Immature natural killer cell (primary cell): ENCODE data around the gene CCDC183. TPM values are rescaled to one million over a fixed set of nuclear protein-coding genes. Genes with fewer than 3 reads are reported as not detected.

Experiments
- DNase-seq, 3 donors: peaks; one replicate each; pipeline ENCODE4 v3.0.0; 2022; ENCODE audit warnings: mixed read lengths in 1 of 3
- H3K27ac Mint-ChIP-seq, 6 donors: one replicate each; pipeline ENCODE4 v1.8.0; 2020; ENCODE audit warnings: mixed read lengths in 6 of 6, mild to moderate bottlenecking in 5 of 6, inconsistent platforms in 4 of 6, moderate library complexity in 3 of 6
- H3K27me3 Mint-ChIP-seq, 3 donors: one replicate each; pipeline ENCODE4 v1.8.0; 2020 to 2021; ENCODE audit warnings: low read depth in 3 of 3, mild to moderate bottlenecking in 3 of 3, mixed read lengths in 3 of 3, moderate library complexity in 3 of 3, inconsistent platforms in 1 of 3
- H3K36me3 Mint-ChIP-seq, 3 donors: one replicate each; pipeline ENCODE4 v1.8.0; 2020; ENCODE audit warnings: mixed read lengths in 3 of 3, inconsistent platforms in 2 of 3, mild to moderate bottlenecking in 2 of 3
- H3K4me1 Mint-ChIP-seq, 2 donors: one replicate each; pipeline ENCODE4 v1.8.0; 2020; ENCODE audit warnings: inconsistent platforms in 2 of 2, mild to moderate bottlenecking in 2 of 2, mixed read lengths in 2 of 2, moderate library complexity in 1 of 2
- H3K4me3 Mint-ChIP-seq, 5 donors: one replicate each; pipeline ENCODE4 v1.8.0; 2020; ENCODE audit warnings: mild to moderate bottlenecking in 5 of 5, mixed read lengths in 5 of 5, inconsistent platforms in 3 of 5, moderate library complexity in 3 of 5
- H3K9me3 Mint-ChIP-seq, 6 donors: one replicate each; pipeline ENCODE4 v1.8.0; 2020; ENCODE audit warnings: mild to moderate bottlenecking in 6 of 6, mixed read lengths in 6 of 6, inconsistent platforms in 4 of 6, moderate library complexity in 3 of 6
- polyA plus RNA-seq, 3 donors: library from polyadenylated mRNA; unstranded; fragments of 300-500 nt; fragmentation: Illumina TruSeq; gene quantifications; one replicate each; pipeline ENCODE4 v1.2.3, GENCODE V29; 2021

The CCDC183 gene
- polyA plus RNA-seq, 3 donors from 2014 or later, result 0.37 to 0.46 (median 0.40) TPM

- Mint-ChIP-seq H3K4me1 (peaks cover 7 to 15% of the 10 kb centered on the region in 2 donors), H3K4me3 (peak within 1 kb of the TSS; percentile 87 to 93 (median 89)), H3K36me3 (peaks cover 0 to 3% (median 0%) of the 10 kb centered on the region in 3 donors), H3K9me3 (no peaks in the 10 kb centered on the region), H3K27me3 (peaks cover 23 to 39% (median 31%) of the 10 kb centered on the region in 3 donors), H3K27ac (peak within 1 kb of the TSS; percentile 55 to 92 (median 90))
- DNase-seq, result peak; percentile 98
These were observed 53.2 kb downstream of the CCDC183 start, which contains the start of gene PHPT1 for GRCh38 chr9:136849038-136849959. PHPT1 (plus strand) TSS chr9:136849409; CDS start chr9:136849431, 22 bp downstream.

GRCh38 chr9:136849960-136850865 lies 54.1 kb downstream of the CCDC183 start:
- DNase-seq, result no peak
- Mint-ChIP-seq H3K27me3 (peaks cover 21 to 36% (median 28%) of the 10 kb centered on the region in 3 donors), H3K27ac (peak overlapping the region in 5 of 6 donors; percentile 40 to 92 (median 75)), H3K36me3 (peaks cover 0 to 3% (median 0%) of the 10 kb centered on the region in 3 donors), H3K4me3 (peak overlapping the region; percentile 73 to 93 (median 87)), H3K4me1 (peaks cover 7 to 13% of the 10 kb centered on the region in 2 donors), H3K9me3 (no peaks in the 10 kb centered on the region)

- Mint-ChIP-seq H3K27ac (peak overlapping the region in 1 of 6 donors; percentile 60), H3K4me3 (no peak overlapping the region), H3K9me3 (no peaks in the 10 kb centered on the region), H3K4me1 (peaks cover 7 to 12% of the 10 kb centered on the region in 2 donors), H3K27me3 (peaks cover 18 to 31% (median 23%) of the 10 kb centered on the region in 3 donors), H3K36me3 (peaks cover 0 to 3% (median 0%) of the 10 kb centered on the region in 3 donors)
- no peak for DNase-seq
These were observed 55.0 kb downstream of the CCDC183 start for GRCh38 chr9:136850866-136851775.

GRCh38 chr9:136851941-136852663 lies 56.0 kb downstream of the CCDC183 start, which contains the start of gene MAMDC4:
MAMDC4 (plus strand) TSS chr9:136852346; CDS start chr9:136852417, 71 bp downstream.
- peaks cover 13 to 24% (median 21%) of the 10 kb centered on the region in 3 donors for H3K27me3 Mint-ChIP-seq
- peak within 1 kb of the TSS in 1 of 6 donors; percentile 60 for H3K27ac Mint-ChIP-seq
- no peaks in the 10 kb centered on the region for H3K9me3 Mint-ChIP-seq
- DNase-seq, result no peak
- H3K4me3 Mint-ChIP-seq, result no peak within 1 kb of the TSS
- H3K4me1 Mint-ChIP-seq, result peaks cover 7 to 12% of the 10 kb centered on the region in 2 donors
- peaks cover 0 to 3% (median 0%) of the 10 kb centered on the region in 3 donors for H3K36me3 Mint-ChIP-seq

- Mint-ChIP-seq H3K4me1 (peaks cover 2 to 7% of the 10 kb centered on the region in 2 donors), H3K27ac (no peak overlapping the region), H3K9me3 (no peaks in the 10 kb centered on the region), H3K27me3 (peaks cover 8 to 18% (median 16%) of the 10 kb centered on the region in 3 donors), H3K36me3 (no peaks in the 10 kb centered on the region), H3K4me3 (no peak overlapping the region)
- no peak for DNase-seq
These were observed 56.8 kb downstream of the CCDC183 start for GRCh38 chr9:136852664-136853595.

DNA sequence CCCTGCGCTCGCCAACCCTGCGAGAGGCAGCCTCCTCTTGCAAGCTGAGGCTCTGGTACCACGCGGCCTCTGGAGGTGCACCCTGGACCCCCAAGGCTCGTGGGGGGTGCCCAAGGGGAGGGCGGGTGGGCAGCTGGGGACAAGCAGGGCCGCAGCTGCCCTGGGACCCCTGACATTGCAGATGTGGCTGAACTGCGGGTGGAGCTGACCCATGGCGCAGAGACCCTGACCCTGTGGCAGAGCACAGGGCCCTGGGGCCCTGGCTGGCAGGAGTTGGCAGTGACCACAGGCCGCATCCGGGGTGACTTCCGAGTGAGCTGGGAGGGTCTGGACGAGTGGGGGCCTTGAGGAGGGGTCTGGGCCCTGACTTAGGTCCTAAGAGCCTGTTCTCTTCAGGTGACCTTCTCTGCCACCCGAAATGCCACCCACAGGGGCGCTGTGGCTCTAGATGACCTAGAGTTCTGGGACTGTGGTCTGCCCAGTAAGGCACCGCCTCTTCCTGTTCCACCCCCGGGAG lies 57.5 kb downstream of the CCDC183 start:
- Mint-ChIP-seq H3K4me1 (peaks cover 0 to 6% of the 10 kb centered on the region in 2 donors), H3K4me3 (no peak overlapping the region), H3K36me3 (no peaks in the 10 kb centered on the region), H3K27me3 (peaks cover 6 to 13% (median 13%) of the 10 kb centered on the region in 3 donors), H3K27ac (no peak overlapping the region), H3K9me3 (no peaks in the 10 kb centered on the region)
- DNase-seq, result no peak

- Mint-ChIP-seq H3K27me3 (peaks cover 2 to 9% (median 8%) of the 10 kb centered on the region in 3 donors), H3K4me1 (peaks cover 0 to 4% of the 10 kb centered on the region in 2 donors), H3K36me3 (no peaks in the 10 kb centered on the region), H3K9me3 (no peaks in the 10 kb centered on the region), H3K4me3 (no peak overlapping the region), H3K27ac (no peak overlapping the region)
- DNase-seq, result no peak
These were observed 58.1 kb downstream of the CCDC183 start for GRCh38 chr9:136854113-136854841.

DNA sequence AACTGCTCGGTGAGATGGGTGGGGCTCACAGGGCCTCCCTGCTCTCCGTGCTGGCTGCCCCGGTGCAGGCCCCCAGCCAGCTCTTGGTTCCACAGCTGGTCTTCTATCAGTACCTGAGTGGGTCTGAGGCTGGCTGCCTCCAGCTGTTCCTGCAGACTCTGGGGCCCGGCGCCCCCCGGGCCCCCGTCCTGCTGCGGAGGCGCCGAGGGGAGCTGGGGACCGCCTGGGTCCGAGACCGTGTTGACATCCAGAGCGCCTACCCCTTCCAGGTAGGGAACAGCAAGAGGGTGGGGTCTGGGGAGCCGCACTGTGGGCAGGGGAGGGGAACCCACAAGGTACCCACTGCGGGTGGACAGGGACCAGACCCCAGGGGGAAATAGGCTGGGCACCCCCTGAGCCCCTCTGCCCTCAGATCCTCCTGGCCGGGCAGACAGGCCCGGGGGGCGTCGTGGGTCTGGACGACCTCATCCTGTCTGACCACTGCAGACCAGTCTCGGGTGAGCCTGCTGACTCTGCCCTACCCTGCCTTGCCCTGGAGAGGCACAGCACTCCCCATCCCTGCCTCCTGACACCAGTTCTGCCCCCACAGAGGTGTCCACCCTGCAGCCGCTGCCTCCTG lies 58.8 kb downstream of the CCDC183 start:
- Mint-ChIP-seq H3K27ac (no peak overlapping the region), H3K27me3 (peaks cover 0 to 7% (median 7%) of the 10 kb centered on the region in 3 donors), H3K36me3 (no peaks in the 10 kb centered on the region), H3K4me3 (no peak overlapping the region), H3K9me3 (no peaks in the 10 kb centered on the region), H3K4me1 (peaks cover 0 to 2% of the 10 kb centered on the region in 2 donors)
- DNase-seq, result no peak

DNA sequence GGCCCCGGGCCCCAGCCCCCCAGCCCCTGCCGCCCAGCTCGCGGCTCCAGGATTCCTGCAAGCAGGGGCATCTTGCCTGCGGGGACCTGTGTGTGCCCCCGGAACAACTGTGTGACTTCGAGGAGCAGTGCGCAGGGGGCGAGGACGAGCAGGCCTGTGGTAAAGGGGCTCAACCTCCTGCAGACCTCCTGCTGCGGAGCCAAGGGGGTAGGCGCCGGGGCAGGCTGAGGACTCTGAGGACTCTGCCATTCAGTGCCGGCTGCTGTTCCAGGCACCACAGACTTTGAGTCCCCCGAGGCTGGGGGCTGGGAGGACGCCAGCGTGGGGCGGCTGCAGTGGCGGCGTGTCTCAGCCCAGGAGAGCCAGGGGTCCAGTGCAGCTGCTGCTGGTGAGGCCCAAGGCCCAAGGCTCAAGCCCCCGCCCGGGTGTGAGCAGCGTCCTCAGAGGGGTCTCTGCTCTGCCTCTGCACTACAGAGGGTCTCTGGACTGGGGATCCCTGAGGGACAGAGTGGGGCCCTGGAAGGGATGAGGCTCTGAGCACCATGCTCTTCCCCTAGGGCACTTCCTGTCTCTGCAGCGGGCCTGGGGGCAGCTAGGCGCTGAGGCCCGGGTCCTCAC lies 59.4 kb downstream of the CCDC183 start:
- Mint-ChIP-seq H3K9me3 (no peaks in the 10 kb centered on the region), H3K27ac (no peak overlapping the region), H3K27me3 (peaks cover 0 to 7% (median 4%) of the 10 kb centered on the region in 3 donors), H3K36me3 (no peaks in the 10 kb centered on the region), H3K4me1 (peaks cover 0 to 3% of the 10 kb centered on the region in 2 donors), H3K4me3 (no peak overlapping the region)
- no peak for DNase-seq

- Mint-ChIP-seq H3K9me3 (no peaks in the 10 kb centered on the region), H3K4me3 (no peak overlapping the region), H3K4me1 (peaks cover 0 to 3% of the 10 kb centered on the region in 2 donors), H3K27me3 (peaks cover 0 to 7% (median 4%) of the 10 kb centered on the region in 3 donors), H3K36me3 (no peaks in the 10 kb centered on the region), H3K27ac (no peak overlapping the region)
- no peak for DNase-seq
These were observed 59.9 kb downstream of the CCDC183 start for GRCh38 chr9:136856079-136856476.
